ENCODE results near the gene SMIM24. TPM values are rescaled to one million over a fixed set of nuclear protein-coding genes. Genes with fewer than 3 reads are reported as not detected.
A peak's percentile ranks its signal among the peaks of the same experiment; 100 is the strongest.

The SMIM24 gene
- total and polyA plus RNA-seq, 2 experiments from 2014 or later = 0.22 to 0.63 TPM

- Histone ChIP-seq H3K4me1 (ENCODE audit: low read depth) (no peaks in the 10 kb centered on the region), H3K4me3 (no peak overlapping the region)
- no peak for TF ChIP-seq CTCF (IDR thresholded peaks at IDR 0.05; ENCODE audit: low read depth, low read length)
Measured at GRCh38 chr19:3444695-3445234, 35.6 kb downstream of the SMIM24 start.

GRCh38 chr19:3443840-3444694, 36.3 kb downstream of the SMIM24 start:
- Histone ChIP-seq H3K9me3 (ENCODE audit: low read depth) (no peaks in the 10 kb centered on the region), H3K27me3 (no peaks in the 10 kb centered on the region), H3K36me3 (no peaks in the 10 kb centered on the region), H3K4me3 (no peak overlapping the region), H3K27ac (no peak overlapping the region), H3K4me1 (ENCODE audit: low read depth) (no peaks in the 10 kb centered on the region)
- peak; percentile 40 to 52 for DNase-seq (ENCODE audit: low read depth in 1 of 2, low spot score in 1 of 2)
- no peak for TF ChIP-seq CTCF (IDR thresholded peaks at IDR 0.05; ENCODE audit: low read depth, low read length)

More at GRCh38 chr19:3444695-3445234, 35.6 kb downstream of the SMIM24 start:
- no peaks in the 10 kb centered on the region for H3K36me3 ChIP-seq
- no peak overlapping the region for H3K27ac ChIP-seq
- no peaks in the 10 kb centered on the region for H3K27me3 ChIP-seq
- no peak for DNase-seq (ENCODE audit: low read depth in 1 of 2, low spot score in 1 of 2)
- H3K9me3 ChIP-seq (ENCODE audit: low read depth) = no peaks in the 10 kb centered on the region

- H3K36me3 ChIP-seq = no peaks in the 10 kb centered on the region
- DNase-seq (ENCODE audit: low read depth in 1 of 2, low spot score in 1 of 2) = no peak
Measured at GRCh38 chr19:3442487-3443071, 37.7 kb downstream of the SMIM24 start.

GRCh38 chr19:3441986-3442329, 38.4 kb downstream of the SMIM24 start:
- no peak for TF ChIP-seq CTCF (IDR thresholded peaks at IDR 0.05; ENCODE audit: low read depth, low read length)
- Histone ChIP-seq H3K27ac (no peak overlapping the region), H3K4me3 (no peak overlapping the region), H3K27me3 (no peaks in the 10 kb centered on the region), H3K4me1 (ENCODE audit: low read depth) (no peaks in the 10 kb centered on the region), H3K9me3 (ENCODE audit: low read depth) (no peaks in the 10 kb centered on the region), H3K36me3 (no peaks in the 10 kb centered on the region)
- DNase-seq (ENCODE audit: low read depth in 1 of 2, low spot score in 1 of 2) = no peak

More at GRCh38 chr19:3442487-3443071, 37.7 kb downstream of the SMIM24 start:
- Histone ChIP-seq H3K27ac (no peak overlapping the region), H3K27me3 (no peaks in the 10 kb centered on the region), H3K4me1 (ENCODE audit: low read depth) (no peaks in the 10 kb centered on the region), H3K9me3 (ENCODE audit: low read depth) (no peaks in the 10 kb centered on the region), H3K4me3 (no peak overlapping the region)
- TF ChIP-seq CTCF (IDR thresholded peaks at IDR 0.05; ENCODE audit: low read depth, low read length) = no peak

- Histone ChIP-seq H3K36me3 (no peaks in the 10 kb centered on the region), H3K27ac (no peak overlapping the region), H3K27me3 (no peaks in the 10 kb centered on the region), H3K4me3 (no peak overlapping the region), H3K4me1 (ENCODE audit: low read depth) (no peaks in the 10 kb centered on the region), H3K9me3 (ENCODE audit: low read depth) (no peaks in the 10 kb centered on the region)
- no peak for TF ChIP-seq CTCF (IDR thresholded peaks at IDR 0.05; ENCODE audit: low read depth, low read length)
- no peak for DNase-seq (ENCODE audit: low read depth in 1 of 2, low spot score in 1 of 2)
Measured at GRCh38 chr19:3441089-3441985, 39.0 kb downstream of the SMIM24 start.
